ENCODE results near the gene NHERF1.

DNA sequence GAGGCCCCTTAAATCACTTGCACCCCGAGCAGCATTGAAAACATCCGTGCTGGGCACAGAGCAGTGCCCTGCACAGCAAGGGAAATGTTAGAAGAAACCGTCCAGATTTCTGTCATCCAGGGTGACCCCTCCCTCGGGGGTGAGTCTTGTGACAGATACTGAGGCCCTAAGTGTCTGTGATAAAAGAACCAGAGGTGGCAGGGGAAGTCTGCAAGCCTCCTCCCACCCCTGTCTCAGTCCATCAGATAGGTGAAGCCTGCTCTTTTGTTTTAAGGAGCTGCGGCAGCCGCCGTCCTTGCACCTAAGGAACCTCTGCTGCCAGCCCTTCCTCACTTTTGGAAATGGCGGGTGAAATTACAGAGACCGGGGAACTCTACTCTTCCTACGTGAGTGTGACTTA lies 28.6 kb downstream of the NHERF1 start:
- TF ChIP-seq POLR2A (IDR thresholded peaks at IDR 0.05; ENCODE audit: low read depth, low read length) (no peak), POLR2AphosphoS5 (IDR thresholded peaks at IDR 0.05; ENCODE audit: low read depth, low read length) (no peak), TAF1 (IDR thresholded peaks at IDR 0.05; ENCODE audit: borderline replicate concordance, low read depth, low read length) (no peak)

Measured in GM12892 (cell line).